GM12878 (cell line): ENCODE results near the gene NACA2. TPM values are rescaled to one million over a fixed set of nuclear protein-coding genes. Genes with fewer than 3 reads are reported as not detected.

Experiments used
- ATAC-seq: fragments of 200-7000 bp; cut with Tn5 transposase; 3 replicates; pipeline ENCODE4 v1.9.1; 2020; ENCODE audit warnings: mild to moderate bottlenecking, moderate library complexity
- BruUV-seq: library from RNA; stranded (reverse); fragments of 400-500 nt; replicated peaks from 2 replicates; lab custom pipeline; 2021; lab: Mats Ljungman, UMichigan
- CTCF ChIA-PET: fragments of 300-600 bp; sonication (Branson Sonifier 250); formaldehyde crosslinking; extraction: SDS; loops from one replicate; lab custom pipeline; 2021; ENCODE audit warnings: inconsistent platforms; lab: Yijun Ruan, JAX
- POLR2A ChIA-PET: fragments of 350-600 bp; formaldehyde crosslinking; extraction: SDS; loops from one replicate; lab custom pipeline; 2021; ENCODE audit warnings: inconsistent platforms; lab: Charles Lee
- RAD21 ChIA-PET: fragments of 300-600 bp; sonication (Branson Sonifier 250); formaldehyde crosslinking; loops from one replicate; lab custom pipeline; 2023; ENCODE audit warnings: antibody characterized with exemption; ENCODE audit not compliant: unreplicated experiment; lab: Charles Lee
- SMC1A ChIA-PET: fragments of 300-600 bp; sonication (Branson Sonifier 250); formaldehyde crosslinking; loops from one replicate; lab custom pipeline; 2023; ENCODE audit not compliant: unreplicated experiment, uncharacterized antibody; lab: Charles Lee
- DNase-seq: peaks from one replicate; pipeline ENCODE4 v3.0.0-alpha.2; 2011; ENCODE audit warnings: low read depth, low spot score
- FAIRE-seq: peaks from 3 replicates; lab custom pipeline; 2011; peaks lifted over from hg19 to GRCh38; lab: Jason Lieb, UNC
- H2AFZ ChIP-seq: 2 replicates; pipeline ENCODE4 v1.6.0; 2011; ENCODE audit warnings: low read depth, low read length, control low read depth; ENCODE audit not compliant: control insufficient read depth
- H3K27ac ChIP-seq: 2 replicates; pipeline ENCODE4 v1.5.1; 2011; ENCODE audit warnings: control low read depth; ENCODE audit not compliant: control insufficient read depth, insufficient read depth
- H3K27me3 ChIP-seq, 2 experiments: replicated peaks in 1 of 2; 2 replicates each; pipeline versions ENCODE4 v1.6.0 to v1.6.1; 2011; ENCODE audit warnings: low read length in 1 of 2; ENCODE audit not compliant: control insufficient read depth in 2 of 2, insufficient read depth in 2 of 2
- H3K36me3 ChIP-seq, 2 experiments: 2 replicates each; pipeline ENCODE4 v1.5.1; 2011; ENCODE audit warnings: low read length in 1 of 2; ENCODE audit not compliant: control insufficient read depth in 2 of 2, insufficient read depth in 2 of 2
- H3K4me1 ChIP-seq: 2 replicates; pipeline ENCODE4 v1.6.1; 2011; ENCODE audit warnings: mild to moderate bottlenecking, low read length, moderate library complexity, mixed read lengths; ENCODE audit not compliant: control insufficient read depth, insufficient read depth
- H3K4me2 ChIP-seq: 2 replicates; pipeline ENCODE4 v1.6.0; 2011; ENCODE audit warnings: control low read depth; ENCODE audit not compliant: control insufficient read depth, insufficient read depth
- H3K4me3 ChIP-seq: fragments of 200-600 bp; sonication (generic); 2 replicates; pipeline ENCODE4 v1.5.1; 2016
- H3K79me2 ChIP-seq: 2 replicates; pipeline ENCODE4 v1.6.0; 2011; ENCODE audit warnings: low read length; ENCODE audit not compliant: control insufficient read depth, insufficient read depth
- H3K9ac ChIP-seq: 2 replicates; pipeline ENCODE4 v1.8.0; 2011; ENCODE audit warnings: low read length, control low read depth, mixed read lengths; ENCODE audit not compliant: control insufficient read depth, insufficient read depth
- H3K9me3 ChIP-seq: replicated peaks from 3 replicates; pipeline ENCODE4 v1.5.1; 2011; ENCODE audit warnings: mild to moderate bottlenecking, low read length; ENCODE audit not compliant: control insufficient read depth, insufficient read depth
- H4K20me1 ChIP-seq: 2 replicates; pipeline ENCODE4 v1.6.0; 2011; ENCODE audit not compliant: control insufficient read depth, insufficient read depth
- CEBPZ ChIP-seq: fragments of 150-350 bp; IDR thresholded peaks from 2 replicates; pipeline ENCODE4 v1.6.1; 2016; ENCODE audit warnings: low read depth, low read length
- CTCF ChIP-seq, 3 experiments: IDR thresholded peaks in 2 of 3; conservative IDR thresholded peaks in 1 of 3; 2 replicates each; pipeline ENCODE4 v1.5.1; 2011; ENCODE audit warnings: low read depth in 3 of 3, low read length in 3 of 3, mild to moderate bottlenecking in 3 of 3, control low read depth in 2 of 3, moderate library complexity in 2 of 3, inconsistent platforms in 1 of 3, mixed read lengths in 1 of 3; ENCODE audit not compliant: control insufficient read depth in 2 of 3, insufficient read depth in 1 of 3; ENCODE audit errors: extremely low read depth in 1 of 3
- ETV6 ChIP-seq, 2 experiments: fragments of 450-650 bp in 1 of 2; IDR thresholded peaks in 1 of 2; conservative IDR thresholded peaks in 1 of 2; 2 replicates each; pipeline ENCODE4 v1.6.1; 2014; ENCODE audit warnings: antibody characterized with exemption in 1 of 2, borderline replicate concordance in 1 of 2, low read depth in 1 of 2, mild to moderate bottlenecking in 1 of 2, moderate library complexity in 1 of 2
- GABPA ChIP-seq: IDR thresholded peaks from 2 replicates; pipeline ENCODE4 v1.6.1; 2014; ENCODE audit warnings: antibody characterized with exemption, low read depth, mild to moderate bottlenecking, inconsistent platforms
- NFIC ChIP-seq: IDR thresholded peaks from 2 replicates; pipeline ENCODE4 v1.6.1; 2012; ENCODE audit warnings: low read depth, mild to moderate bottlenecking, inconsistent platforms, low read length, moderate library complexity
- WGBS: methylation state at CpG from one replicate; pipeline ENCODE4 v1.1.6; 2016; ENCODE audit warnings: low lambda C conversion rate; ENCODE audit not compliant: insufficient replicate concordance, insufficient coverage; ENCODE audit errors: missing lambda C conversion rate; 5-methylcytosine and 5-hydroxymethylcytosine counted together
- in situ Hi-C: fragments of 300-500 bp; cut with MboI; formaldehyde crosslinking; loops from 9 replicates; pipeline ENCODE4 v1.14.3; 2018; ENCODE audit warnings: mixed read lengths
- intact Hi-C: fragments of 100-400 bp; cut with micrococcal nuclease; formaldehyde crosslinking; loops from one replicate; pipeline ENCODE4 v1.14.2; 2022; ENCODE audit not compliant: unreplicated experiment
- polyA plus RNA-seq, 11 experiments: library from polyadenylated mRNA; depleted of rRNA in 4 of 11; unstranded in 6 of 11; stranded (reverse) in 5 of 11; fragments of >200 nt; fragmentation: Nextera tagmentation in 4 of 11; fragmentation: Illumina TruSeq in 1 of 11; extraction: Ambion mirVana in 4 of 11; extraction: Trizol in 1 of 11; gene quantifications; 1 replicate in 1 of 11; 2 replicates in 10 of 11; pipeline versions ENCODE4 v1.2.1 to v1.2.3, GENCODE V29; 2011 to 2016; ENCODE audit warnings: inconsistent platforms in 2 of 11, missing spikeins in 2 of 11, low read depth in 1 of 11
- total RNA-seq, 4 experiments: library from RNA; depleted of rRNA in 3 of 4; stranded (reverse); fragments of >200 nt in 3 of 4; fragmentation: Illumina TruSeq in 1 of 4; extraction: Trizol in 1 of 4; gene quantifications; 2 replicates each; pipeline versions ENCODE4 v1.2.1 to v1.2.3, GENCODE V29; 2013 to 2021

Gene NACA2
- total and polyA plus RNA-seq, 10 of the 15 experiments (the other 5 are each of a cell fraction or from before 2014, with no cell fraction given) = 0.16 to 0.68 (median 0.36) TPM; not detected in 4

DNA sequence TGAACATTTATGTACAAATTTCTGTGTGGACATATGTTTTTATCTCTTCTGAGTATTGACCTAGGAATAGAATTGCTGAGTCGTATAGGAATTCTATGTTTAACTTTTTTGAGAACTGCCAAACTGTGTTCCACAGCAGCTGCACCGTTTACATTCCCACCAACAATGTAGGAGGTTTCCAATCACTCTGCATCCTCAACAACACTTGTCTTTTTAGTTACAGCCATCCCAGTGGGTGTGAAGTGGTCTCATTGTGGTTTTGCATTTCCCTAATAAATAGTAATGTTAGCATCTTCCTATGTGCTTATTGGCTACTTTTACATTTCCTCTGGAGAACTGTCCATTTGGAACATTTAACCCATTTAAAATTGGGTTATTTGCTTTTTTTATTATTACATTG is 36.6 kb upstream of the NACA2 start:
- no peak overlapping the region for H2AFZ ChIP-seq
- CTCF ChIA-PET = no interaction called here
- SMC1A ChIA-PET = interaction anchor here (0.6 to 1.1 kb wide), 2 partner anchors 178 to 209 kb away, joined by 4 read pairs; no protein-coding TSS in a partner anchor
- H3K4me1 ChIP-seq = no peaks in the 10 kb centered on the region
- POLR2A ChIA-PET = no interaction called here
- BruUV-seq = no TSS peak
- no peak for FAIRE-seq
- no peaks in the 10 kb centered on the region; a peak in 1 of 4 replicates for H3K27me3 ChIP-seq
- H3K4me2 ChIP-seq = no peak overlapping the region
- H3K9ac ChIP-seq = no peak overlapping the region
- intact Hi-C loops = no loop called here
- no peak for ATAC-seq
- TF ChIP-seq CTCF (IDR thresholded peaks at IDR 0.05 in 2 of 3, conservative IDR thresholded peaks at IDR 0.05 in 1 of 3; ENCODE audit: control insufficient read depth in 2 of 3, extremely low read depth in 1 of 3, insufficient read depth in 1 of 3, low read depth in 3 of 3, low read length in 3 of 3) = no peak
- TF ChIP-seq NFIC = no peak
- peak in 1 of 2 experiments; percentile 25; a peak in 1 of 4 replicates for TF ChIP-seq ETV6 (conservative IDR thresholded peaks at IDR 0.05 in 1 of 2, IDR thresholded peaks at IDR 0.05 in 1 of 2; ENCODE audit: borderline replicate concordance in 1 of 2, low read depth in 1 of 2)
- TF ChIP-seq GABPA = no peak
- no peak for TF ChIP-seq CEBPZ
- RAD21 ChIA-PET = no interaction called here
- no peaks in the 10 kb centered on the region for H3K79me2 ChIP-seq
- in situ Hi-C loops = no loop called here
- H3K9me3 ChIP-seq = no peaks in the 10 kb centered on the region
- DNase-seq = no peak
- no peaks in the 10 kb centered on the region for H3K36me3 ChIP-seq
- 2% methylated on average over 2 of the region's 2 CpGs for WGBS
- H4K20me1 ChIP-seq = no peaks in the 10 kb centered on the region
- H3K4me3 ChIP-seq = no peak overlapping the region
- H3K27ac ChIP-seq = no peak overlapping the region
